ENCODE measurements around the gene CIAO1. TPM values are rescaled to one million over a fixed set of nuclear protein-coding genes. Genes with fewer than 3 reads are reported as not detected.

The CIAO1 gene
- total and polyA plus RNA-seq, 2 of the 8 experiments (the other 6 are each of a cell fraction or from before 2014, with no cell fraction given), result 63.7 to 99.2 TPM

GRCh38 chr2:96238266-96238665 lies 27.8 kb upstream of the CIAO1 start (continued):
- TF ChIP-seq SIN3A (conservative IDR thresholded peaks at IDR 0.05 in 1 of 2, IDR thresholded peaks at IDR 0.05 in 1 of 2; ENCODE audit: low read depth in 1 of 2, low read length in 2 of 2) (no peak), USF2 (IDR thresholded peaks at IDR 0.05; ENCODE audit: low read length) (no peak)

All from H1 (cell line).